ENCODE data around the gene CPE.

DNA sequence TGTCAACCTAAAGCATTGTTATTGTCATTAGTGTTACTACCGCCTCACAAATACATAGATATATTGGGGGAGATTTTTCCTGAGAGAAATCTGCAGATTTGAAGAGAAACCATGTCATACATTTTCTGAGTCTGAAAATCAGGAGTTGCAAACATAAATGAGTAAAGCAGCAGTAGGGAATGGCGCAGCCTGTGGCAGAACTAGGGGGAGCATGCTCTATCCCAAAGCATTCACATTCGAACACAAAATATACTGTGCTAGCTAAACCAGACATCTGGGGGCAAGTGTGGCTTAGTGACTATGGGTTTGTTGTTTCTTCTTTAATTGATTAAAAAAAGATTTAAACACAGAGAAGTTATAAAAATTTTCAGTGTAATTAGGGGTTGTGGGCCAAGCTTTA, 83.2 kb downstream of the CPE start:
- TF ChIP-seq POLR2A (IDR thresholded peaks at IDR 0.05) (no peak), POLR2AphosphoS5 (IDR thresholded peaks at IDR 0.05) (no peak)
- TF ChIP-seq, protein P1, sequence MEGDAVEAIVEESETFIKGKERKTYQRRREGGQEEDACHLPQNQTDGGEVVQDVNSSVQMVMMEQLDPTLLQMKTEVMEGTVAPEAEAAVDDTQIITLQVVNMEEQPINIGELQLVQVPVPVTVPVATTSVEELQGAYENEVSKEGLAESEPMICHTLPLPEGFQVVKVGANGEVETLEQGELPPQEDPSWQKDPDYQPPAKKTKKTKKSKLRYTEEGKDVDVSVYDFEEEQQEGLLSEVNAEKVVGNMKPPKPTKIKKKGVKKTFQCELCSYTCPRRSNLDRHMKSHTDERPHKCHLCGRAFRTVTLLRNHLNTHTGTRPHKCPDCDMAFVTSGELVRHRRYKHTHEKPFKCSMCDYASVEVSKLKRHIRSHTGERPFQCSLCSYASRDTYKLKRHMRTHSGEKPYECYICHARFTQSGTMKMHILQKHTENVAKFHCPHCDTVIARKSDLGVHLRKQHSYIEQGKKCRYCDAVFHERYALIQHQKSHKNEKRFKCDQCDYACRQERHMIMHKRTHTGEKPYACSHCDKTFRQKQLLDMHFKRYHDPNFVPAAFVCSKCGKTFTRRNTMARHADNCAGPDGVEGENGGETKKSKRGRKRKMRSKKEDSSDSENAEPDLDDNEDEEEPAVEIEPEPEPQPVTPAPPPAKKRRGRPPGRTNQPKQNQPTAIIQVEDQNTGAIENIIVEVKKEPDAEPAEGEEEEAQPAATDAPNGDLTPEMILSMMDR (IDR thresholded peaks at IDR 0.05) = no peak

All from suprapubic skin (tissue), 4 donors.